ENCODE measurements around the gene ITGB5.

ITGB5 gene

DNA sequence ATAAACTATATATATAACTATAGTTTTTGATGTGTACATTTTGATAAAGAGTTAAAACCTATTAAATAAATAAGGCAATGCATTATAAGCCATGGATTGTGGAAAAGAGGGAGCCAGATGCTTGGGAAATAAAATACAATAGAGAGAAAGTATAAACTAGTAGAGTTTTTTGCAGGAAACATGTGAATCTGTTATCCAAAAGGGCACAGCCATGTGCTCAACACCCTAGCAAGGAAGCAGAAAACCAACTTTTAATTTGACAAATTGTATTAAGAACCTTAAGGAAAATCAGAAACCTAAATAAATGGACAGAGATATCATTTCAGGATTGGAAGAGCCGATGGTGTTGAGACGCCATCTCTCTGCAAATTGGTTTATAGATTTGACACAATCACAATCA lies 63.5 kb downstream of the ITGB5 start:
- ATAC-seq = no peak
- TF ChIP-seq, protein P1, sequence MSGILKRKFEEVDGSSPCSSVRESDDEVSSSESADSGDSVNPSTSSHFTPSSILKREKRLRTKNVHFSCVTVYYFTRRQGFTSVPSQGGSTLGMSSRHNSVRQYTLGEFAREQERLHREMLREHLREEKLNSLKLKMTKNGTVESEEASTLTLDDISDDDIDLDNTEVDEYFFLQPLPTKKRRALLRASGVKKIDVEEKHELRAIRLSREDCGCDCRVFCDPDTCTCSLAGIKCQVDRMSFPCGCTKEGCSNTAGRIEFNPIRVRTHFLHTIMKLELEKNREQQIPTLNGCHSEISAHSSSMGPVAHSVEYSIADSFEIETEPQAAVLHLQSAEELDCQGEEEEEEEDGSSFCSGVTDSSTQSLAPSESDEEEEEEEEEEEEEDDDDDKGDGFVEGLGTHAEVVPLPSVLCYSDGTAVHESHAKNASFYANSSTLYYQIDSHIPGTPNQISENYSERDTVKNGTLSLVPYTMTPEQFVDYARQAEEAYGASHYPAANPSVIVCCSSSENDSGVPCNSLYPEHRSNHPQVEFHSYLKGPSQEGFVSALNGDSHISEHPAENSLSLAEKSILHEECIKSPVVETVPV (CRISPR knock-in tag; IDR thresholded peaks at IDR 0.05) = no peak
- TF ChIP-seq ZC3H10 (CRISPR knock-in tag; IDR thresholded peaks at IDR 0.05) = no peak
- TF ChIP-seq SNAI2 (CRISPR knock-in tag; IDR thresholded peaks at IDR 0.05) = no peak
- TF ChIP-seq ISL1 (CRISPR knock-in tag; IDR thresholded peaks at IDR 0.05) = no peak
- no peak for TF ChIP-seq ZFP30 (CRISPR knock-in tag; IDR thresholded peaks at IDR 0.05)
- no peak for TF ChIP-seq PPARA (CRISPR knock-in tag; IDR thresholded peaks at IDR 0.05; ENCODE audit: borderline replicate concordance)
- no peak for TF ChIP-seq TCF4 (CRISPR knock-in tag; IDR thresholded peaks at IDR 0.05; ENCODE audit: borderline replicate concordance)
- TF ChIP-seq ZNF70 (CRISPR knock-in tag; IDR thresholded peaks at IDR 0.05) = no peak
- no peak for TF ChIP-seq TOX (CRISPR knock-in tag; IDR thresholded peaks at IDR 0.05; ENCODE audit: borderline replicate concordance)
- no peak for TF ChIP-seq OSR1 (CRISPR knock-in tag; IDR thresholded peaks at IDR 0.05)
- no peak for TF ChIP-seq ZNF565 (CRISPR knock-in tag; conservative IDR thresholded peaks at IDR 0.05; ENCODE audit: low read depth)
- no peak for TF ChIP-seq BACH2 (CRISPR knock-in tag; IDR thresholded peaks at IDR 0.05; ENCODE audit: borderline replicate concordance)
- TF ChIP-seq RARB (CRISPR knock-in tag; IDR thresholded peaks at IDR 0.05) = no peak
- TF ChIP-seq, protein P2, sequence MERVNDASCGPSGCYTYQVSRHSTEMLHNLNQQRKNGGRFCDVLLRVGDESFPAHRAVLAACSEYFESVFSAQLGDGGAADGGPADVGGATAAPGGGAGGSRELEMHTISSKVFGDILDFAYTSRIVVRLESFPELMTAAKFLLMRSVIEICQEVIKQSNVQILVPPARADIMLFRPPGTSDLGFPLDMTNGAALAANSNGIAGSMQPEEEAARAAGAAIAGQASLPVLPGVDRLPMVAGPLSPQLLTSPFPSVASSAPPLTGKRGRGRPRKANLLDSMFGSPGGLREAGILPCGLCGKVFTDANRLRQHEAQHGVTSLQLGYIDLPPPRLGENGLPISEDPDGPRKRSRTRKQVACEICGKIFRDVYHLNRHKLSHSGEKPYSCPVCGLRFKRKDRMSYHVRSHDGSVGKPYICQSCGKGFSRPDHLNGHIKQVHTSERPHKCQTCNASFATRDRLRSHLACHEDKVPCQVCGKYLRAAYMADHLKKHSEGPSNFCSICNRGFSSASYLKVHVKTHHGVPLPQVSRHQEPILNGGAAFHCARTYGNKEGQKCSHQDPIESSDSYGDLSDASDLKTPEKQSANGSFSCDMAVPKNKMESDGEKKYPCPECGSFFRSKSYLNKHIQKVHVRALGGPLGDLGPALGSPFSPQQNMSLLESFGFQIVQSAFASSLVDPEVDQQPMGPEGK (CRISPR knock-in tag; IDR thresholded peaks at IDR 0.05; ENCODE audit: borderline replicate concordance) = no peak
- TF ChIP-seq, protein P3, sequence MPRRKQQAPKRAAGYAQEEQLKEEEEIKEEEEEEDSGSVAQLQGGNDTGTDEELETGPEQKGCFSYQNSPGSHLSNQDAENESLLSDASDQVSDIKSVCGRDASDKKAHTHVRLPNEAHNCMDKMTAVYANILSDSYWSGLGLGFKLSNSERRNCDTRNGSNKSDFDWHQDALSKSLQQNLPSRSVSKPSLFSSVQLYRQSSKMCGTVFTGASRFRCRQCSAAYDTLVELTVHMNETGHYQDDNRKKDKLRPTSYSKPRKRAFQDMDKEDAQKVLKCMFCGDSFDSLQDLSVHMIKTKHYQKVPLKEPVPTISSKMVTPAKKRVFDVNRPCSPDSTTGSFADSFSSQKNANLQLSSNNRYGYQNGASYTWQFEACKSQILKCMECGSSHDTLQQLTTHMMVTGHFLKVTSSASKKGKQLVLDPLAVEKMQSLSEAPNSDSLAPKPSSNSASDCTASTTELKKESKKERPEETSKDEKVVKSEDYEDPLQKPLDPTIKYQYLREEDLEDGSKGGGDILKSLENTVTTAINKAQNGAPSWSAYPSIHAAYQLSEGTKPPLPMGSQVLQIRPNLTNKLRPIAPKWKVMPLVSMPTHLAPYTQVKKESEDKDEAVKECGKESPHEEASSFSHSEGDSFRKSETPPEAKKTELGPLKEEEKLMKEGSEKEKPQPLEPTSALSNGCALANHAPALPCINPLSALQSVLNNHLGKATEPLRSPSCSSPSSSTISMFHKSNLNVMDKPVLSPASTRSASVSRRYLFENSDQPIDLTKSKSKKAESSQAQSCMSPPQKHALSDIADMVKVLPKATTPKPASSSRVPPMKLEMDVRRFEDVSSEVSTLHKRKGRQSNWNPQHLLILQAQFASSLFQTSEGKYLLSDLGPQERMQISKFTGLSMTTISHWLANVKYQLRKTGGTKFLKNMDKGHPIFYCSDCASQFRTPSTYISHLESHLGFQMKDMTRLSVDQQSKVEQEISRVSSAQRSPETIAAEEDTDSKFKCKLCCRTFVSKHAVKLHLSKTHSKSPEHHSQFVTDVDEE (CRISPR knock-in tag; IDR thresholded peaks at IDR 0.05) = no peak
- TF ChIP-seq, protein P4, sequence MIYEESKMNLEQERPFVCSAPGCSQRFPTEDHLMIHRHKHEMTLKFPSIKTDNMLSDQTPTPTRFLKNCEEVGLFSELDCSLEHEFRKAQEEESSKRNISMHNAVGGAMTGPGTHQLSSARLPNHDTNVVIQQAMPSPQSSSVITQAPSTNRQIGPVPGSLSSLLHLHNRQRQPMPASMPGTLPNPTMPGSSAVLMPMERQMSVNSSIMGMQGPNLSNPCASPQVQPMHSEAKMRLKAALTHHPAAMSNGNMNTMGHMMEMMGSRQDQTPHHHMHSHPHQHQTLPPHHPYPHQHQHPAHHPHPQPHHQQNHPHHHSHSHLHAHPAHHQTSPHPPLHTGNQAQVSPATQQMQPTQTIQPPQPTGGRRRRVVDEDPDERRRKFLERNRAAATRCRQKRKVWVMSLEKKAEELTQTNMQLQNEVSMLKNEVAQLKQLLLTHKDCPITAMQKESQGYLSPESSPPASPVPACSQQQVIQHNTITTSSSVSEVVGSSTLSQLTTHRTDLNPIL (CRISPR knock-in tag; IDR thresholded peaks at IDR 0.05; ENCODE audit: low read depth) = no peak

DNA sequence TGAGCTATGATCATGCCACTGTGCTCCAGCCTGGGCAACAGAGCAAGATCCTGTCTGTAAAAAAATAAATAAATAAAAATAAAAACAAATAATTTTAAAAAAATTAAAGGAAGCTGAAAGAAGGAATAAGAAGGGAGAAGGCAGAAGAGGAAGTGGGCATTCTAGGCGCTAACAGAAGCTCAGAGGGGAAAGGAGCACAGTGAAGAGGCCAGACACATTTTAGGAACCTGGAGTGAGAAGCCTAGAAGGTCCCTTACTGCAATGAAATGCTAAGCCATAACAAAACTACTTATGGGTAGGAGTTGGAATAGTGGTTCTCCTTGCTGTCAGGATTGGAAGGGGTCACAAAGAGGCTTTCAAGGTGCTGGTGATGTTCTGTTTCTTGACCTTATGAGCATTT lies 64.0 kb downstream of the ITGB5 start:
- TF ChIP-seq, protein P1 (CRISPR knock-in tag; IDR thresholded peaks at IDR 0.05) = no peak
- TF ChIP-seq, protein P3 (CRISPR knock-in tag; IDR thresholded peaks at IDR 0.05) = no peak
- no peak for TF ChIP-seq GLIS3 (CRISPR knock-in tag; IDR thresholded peaks at IDR 0.05)
- no peak for TF ChIP-seq TOX (CRISPR knock-in tag; IDR thresholded peaks at IDR 0.05; ENCODE audit: borderline replicate concordance)
- TF ChIP-seq, protein P5, sequence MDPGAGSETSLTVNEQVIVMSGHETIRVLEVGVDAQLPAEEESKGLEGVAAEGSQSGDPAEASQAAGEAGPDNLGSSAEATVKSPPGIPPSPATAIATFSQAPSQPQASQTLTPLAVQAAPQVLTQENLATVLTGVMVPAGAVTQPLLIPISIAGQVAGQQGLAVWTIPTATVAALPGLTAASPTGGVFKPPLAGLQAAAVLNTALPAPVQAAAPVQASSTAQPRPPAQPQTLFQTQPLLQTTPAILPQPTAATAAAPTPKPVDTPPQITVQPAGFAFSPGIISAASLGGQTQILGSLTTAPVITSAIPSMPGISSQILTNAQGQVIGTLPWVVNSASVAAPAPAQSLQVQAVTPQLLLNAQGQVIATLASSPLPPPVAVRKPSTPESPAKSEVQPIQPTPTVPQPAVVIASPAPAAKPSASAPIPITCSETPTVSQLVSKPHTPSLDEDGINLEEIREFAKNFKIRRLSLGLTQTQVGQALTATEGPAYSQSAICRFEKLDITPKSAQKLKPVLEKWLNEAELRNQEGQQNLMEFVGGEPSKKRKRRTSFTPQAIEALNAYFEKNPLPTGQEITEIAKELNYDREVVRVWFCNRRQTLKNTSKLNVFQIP (CRISPR knock-in tag; IDR thresholded peaks at IDR 0.05; ENCODE audit: borderline replicate concordance, low read depth) = no peak
- no peak for TF ChIP-seq ZNF565 (CRISPR knock-in tag; conservative IDR thresholded peaks at IDR 0.05; ENCODE audit: low read depth)
- TF ChIP-seq, protein P2 (CRISPR knock-in tag; IDR thresholded peaks at IDR 0.05; ENCODE audit: borderline replicate concordance) = no peak
- TF ChIP-seq ZFP30 (CRISPR knock-in tag; IDR thresholded peaks at IDR 0.05) = no peak
- no peak for TF ChIP-seq PPARA (CRISPR knock-in tag; IDR thresholded peaks at IDR 0.05; ENCODE audit: borderline replicate concordance)
- ATAC-seq = no peak

Measured in SK-N-SH treated with all-trans-retinoic acid at 6 μM for 48 hours (cell line).